GM18517 (cell line): ENCODE data around the gene LHX5.

Experiments used
- ATAC-seq: cut with Tn5 transposase; IDR thresholded peaks from one replicate; pipeline ENCODE4 v1.9.1; 2021; ENCODE audit warnings: mild to moderate bottlenecking, moderate library complexity; ENCODE audit not compliant: unreplicated experiment

LHX5 gene

DNA sequence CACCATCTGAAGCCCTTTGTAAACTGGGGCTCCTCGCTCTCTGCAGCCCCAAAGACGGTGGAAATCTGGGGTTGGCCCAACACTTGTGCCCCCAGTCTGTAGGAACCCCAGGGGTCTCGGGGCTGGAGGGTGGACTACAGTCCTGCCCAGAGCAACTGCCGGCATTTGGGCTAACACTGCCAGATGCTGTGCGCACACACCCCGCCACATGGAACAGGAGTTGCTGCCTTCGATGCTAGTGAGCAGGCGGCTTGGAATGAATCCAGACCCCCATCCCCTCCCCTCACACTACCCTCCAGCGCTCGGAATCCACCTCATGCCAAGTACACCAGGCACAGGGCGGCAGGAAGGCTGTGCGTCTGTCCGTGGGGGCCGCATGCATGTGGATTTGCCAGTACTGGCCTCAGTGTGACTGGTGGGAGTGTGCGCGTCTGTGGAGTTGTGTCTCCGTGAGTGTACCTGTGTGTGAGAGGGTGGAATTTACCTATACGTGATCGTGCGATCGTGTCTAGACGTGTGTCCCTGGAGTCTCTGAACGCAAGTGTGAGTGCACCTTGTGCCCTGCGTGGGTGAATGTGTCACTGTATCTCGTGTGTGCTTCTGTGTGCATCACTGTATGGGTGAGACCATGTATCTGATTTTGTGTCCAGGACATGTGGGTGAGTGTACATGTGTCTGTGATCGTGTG lies 5.1 kb downstream of the LHX5 start:
- ATAC-seq, result no peak

DNA sequence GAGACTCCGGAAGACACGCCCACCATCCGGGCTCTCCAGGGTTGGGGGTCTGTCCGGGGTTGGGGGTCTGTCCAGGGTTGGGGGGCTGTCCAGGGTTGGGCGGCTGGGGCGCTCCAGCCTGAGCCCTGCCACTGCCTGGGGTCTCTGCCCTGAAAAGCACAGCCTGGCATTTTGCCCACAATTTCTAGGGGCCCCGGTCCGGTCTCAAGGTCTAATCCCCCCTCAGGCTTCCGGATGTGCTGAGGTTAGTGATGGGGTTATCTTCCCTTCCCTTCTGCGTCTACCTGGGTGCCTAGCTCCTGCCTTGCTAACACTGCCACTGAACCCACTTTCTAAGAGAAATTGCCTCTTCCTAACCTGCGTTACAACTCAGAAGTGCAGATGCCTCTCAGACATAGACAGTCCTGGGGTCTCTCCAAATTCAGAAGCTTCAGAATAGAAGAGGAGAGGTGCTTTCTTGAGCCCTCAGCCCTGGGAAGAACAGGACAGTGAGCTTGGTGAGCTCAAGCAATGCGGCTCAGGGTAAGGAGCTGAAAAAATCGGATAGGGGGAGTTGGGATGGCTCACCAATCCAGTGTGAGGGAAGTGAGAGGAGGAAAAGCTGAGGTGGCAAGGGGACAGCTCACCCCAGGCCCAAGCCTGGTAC lies 5.7 kb downstream of the LHX5 start:
- no peak for ATAC-seq

DNA sequence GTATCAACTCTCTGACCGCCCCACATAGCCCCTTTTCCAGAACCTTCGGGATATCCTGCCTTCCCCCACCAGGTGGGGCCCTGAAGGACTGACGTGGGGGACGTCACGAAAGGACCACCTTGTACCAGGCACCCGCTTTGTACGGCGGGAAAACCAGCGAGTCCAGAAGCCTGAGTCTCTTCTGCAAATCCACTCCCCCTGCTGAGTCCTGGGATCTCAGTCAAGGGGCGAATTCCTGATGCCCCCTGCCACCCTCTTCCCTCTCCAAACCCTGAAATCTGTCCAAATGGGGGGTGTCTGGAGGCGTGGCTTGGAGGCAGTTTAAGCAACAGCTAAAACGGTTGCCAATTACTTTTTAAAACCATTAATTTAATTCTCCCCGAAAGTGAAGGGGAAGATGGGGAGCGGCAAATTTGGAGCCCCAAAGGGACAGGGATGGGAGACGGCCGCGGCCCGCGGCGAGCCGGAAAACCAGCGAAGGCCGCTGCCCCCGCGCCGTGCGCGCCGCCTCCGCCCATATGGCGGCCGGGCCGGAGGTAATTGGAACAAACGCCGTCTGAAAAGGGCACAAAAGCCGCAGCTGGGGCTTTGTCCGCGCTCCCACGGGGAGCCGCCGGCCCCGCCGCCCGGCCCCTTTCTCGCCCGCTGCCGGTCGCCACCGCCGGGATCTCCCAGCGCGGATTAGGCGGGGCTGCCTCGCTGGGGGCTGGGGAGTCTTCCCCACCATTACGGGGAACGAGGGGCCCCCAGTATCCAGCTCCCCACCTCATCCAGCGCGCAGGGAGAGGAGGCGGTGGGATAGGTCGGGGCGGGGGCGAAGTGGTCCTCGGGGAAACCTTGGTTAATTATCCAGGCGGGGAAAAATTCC lies 6.6 kb downstream of the LHX5 start:
- ATAC-seq, result no peak

- ATAC-seq, result no peak
These were observed 7.3 kb downstream of the LHX5 start for GRCh38 chr12:113464452-113464775.

DNA sequence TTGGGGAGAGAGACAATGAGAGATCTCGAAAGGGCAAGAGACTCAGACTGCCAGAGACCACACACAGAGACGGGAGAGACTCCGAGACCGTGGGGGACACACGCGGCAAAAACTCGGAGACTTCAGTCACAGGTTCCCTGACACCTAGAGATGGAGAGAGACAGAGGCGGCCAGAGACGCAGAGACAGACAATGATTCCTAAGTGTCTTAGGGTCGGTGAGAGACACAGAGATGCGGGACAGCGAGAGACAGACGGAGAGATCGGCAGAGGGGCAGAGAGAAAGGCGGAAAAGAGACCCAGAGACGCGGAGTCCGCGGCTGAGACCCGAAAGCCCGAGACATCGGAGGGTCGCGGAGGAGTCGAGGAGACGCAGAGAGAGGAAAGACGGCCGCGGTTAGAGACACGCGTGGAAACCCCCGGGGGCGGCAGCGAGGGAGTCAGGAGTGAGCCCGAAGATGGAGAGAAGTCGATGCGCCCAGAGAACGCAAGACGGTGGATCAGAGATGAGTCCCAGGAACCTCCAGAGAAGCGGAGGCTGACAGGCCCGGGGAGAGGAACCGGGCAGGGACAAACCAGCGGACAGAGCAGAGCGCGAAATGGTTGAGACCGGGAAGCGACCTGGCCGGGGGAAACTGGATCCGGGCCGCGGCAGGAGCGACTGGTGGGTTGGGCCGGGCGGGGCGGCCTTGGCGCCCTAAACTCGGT lies 7.8 kb downstream of the LHX5 start:
- ATAC-seq, result no peak

DNA sequence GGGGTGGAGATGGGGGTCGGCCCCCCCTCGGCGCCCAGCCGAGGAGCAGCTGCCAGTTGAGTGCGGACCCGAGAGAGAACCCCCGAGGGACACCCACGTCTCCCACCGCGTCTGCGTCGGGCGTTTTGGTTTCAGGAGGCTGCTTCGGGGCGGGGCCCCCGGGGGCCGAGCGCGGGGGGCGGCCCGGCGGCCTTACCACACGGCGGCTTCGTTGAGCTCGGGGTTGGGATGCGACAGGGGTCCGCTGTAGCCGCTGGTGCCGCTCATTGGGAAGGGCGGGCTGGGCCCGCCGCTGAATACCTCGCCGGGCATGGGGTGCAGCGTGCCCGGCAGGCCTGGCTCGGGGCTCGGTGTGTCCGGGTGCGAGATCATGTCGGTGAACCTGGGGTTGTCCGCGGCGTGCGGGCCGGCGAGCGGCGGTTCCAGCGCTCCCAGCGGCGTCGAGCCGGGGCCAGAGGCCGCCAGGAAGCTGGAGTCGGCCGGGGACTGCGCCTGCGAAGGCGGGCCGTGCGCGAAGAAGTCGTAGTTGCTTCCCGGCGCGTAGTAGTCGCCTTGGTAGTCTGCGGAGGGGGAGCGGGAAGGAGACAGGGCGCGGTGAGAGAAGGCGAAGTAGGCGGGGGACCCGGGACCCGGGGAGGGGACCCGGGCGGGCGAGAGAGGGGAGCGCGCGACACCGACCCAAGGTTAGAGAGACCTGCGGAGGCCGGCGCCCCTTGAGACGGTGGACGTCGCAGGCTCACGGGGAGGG lies 8.5 kb downstream of the LHX5 start:
- no peak for ATAC-seq

GRCh38 chr12:113462117-113462774 lies 9.4 kb downstream of the LHX5 start:
- no peak for ATAC-seq

GRCh38 chr12:113461666-113462065 lies 10.0 kb downstream of the LHX5 start:
- ATAC-seq, result no peak

DNA sequence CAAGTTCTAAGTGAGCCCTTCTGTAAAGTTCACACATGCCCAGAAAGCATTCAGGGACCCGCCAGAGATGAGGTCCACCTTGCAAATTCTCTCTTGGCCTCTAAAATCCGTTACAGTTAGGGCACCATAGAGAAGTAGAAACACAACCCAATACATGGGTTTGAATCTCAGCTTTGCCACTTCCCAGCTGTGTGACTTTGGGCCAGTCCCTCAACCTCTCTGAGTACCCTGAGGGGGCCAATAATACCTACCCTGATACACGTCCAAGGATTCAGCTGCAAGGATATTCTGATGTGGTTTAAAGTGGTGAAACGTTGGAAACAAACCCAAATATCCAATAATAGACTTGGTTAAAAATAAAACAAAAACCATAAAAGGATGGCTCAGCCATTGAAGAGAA lies 11.7 kb downstream of the LHX5 start:
- ATAC-seq, result no peak

GRCh38 chr12:113457710-113458109 lies 14.0 kb downstream of the LHX5 start:
- ATAC-seq, result no peak

GRCh38 chr12:113457185-113457584 lies 14.5 kb downstream of the LHX5 start:
- no peak for ATAC-seq

DNA sequence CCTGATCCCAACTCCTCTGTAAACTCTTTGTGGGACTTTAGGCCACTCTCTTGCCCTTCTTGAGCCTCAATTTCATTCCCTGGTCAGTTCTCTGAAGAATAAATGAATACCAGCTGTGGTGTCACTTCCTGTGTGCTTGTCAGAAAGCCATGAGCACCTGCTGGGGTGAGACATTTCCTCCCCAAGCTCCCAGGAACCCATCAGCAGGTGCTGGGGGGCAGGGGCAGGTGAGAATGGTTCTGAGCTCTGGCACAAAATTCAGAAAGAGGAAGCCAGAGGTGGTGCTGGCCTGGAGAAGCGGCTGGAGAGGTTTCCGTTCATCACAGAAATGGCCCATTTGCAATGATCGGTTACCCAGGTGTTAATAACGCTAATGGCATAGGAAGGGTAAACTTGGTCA lies 14.9 kb downstream of the LHX5 start:
- ATAC-seq, result no peak

- ATAC-seq, result no peak
These were observed 15.5 kb downstream of the LHX5 start for GRCh38 chr12:113456199-113456598.

DNA sequence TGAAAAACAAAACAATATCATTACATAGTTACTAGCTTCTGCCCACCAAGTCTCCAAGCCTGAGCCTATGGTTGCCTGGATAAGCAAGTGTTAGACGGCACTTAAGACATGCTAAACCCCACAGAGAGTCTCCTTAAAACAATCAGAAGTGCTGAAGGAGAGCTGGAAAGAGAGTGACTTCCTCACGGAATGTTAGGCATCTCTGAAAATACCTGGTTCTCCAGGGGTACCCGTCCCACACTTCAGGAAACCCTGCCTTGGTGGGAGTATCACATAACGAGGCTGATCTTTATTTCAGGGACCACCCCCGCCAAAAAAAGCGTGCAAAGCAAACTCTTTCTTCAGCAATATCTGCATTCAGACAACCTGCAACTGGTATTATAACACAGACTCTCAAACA lies 18.3 kb downstream of the LHX5 start:
- ATAC-seq, result no peak

- no peak for ATAC-seq
These were observed 19.2 kb downstream of the LHX5 start for GRCh38 chr12:113452458-113452857.

GRCh38 chr12:113449839-113450238 lies 21.8 kb downstream of the LHX5 start:
- no peak for ATAC-seq

DNA sequence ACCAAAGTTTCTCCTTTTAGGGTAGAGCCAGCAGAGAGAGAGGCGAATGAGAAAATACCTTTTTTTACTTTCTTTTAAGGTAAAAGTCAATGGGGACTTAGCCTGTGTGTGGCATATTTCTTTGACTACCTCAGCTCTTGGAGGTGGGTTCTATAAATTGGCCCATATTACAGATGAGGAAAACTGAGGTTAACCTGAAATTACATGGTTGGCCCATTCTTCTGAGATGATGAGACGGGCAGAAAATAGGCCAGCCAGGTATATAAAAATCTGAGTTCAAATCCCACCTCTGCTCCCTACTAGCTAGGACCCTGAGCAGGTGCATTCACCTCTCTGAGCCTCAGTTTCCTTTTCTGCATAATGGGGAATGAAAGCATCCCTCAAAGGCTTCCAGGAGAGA lies 22.4 kb downstream of the LHX5 start:
- no peak for ATAC-seq

GRCh38 chr12:113448873-113449272 lies 22.8 kb downstream of the LHX5 start:
- no peak for ATAC-seq

GRCh38 chr12:113445544-113446171 lies 26.0 kb downstream of the LHX5 start:
- no peak for ATAC-seq

- ATAC-seq, result no peak
These were observed 28.6 kb downstream of the LHX5 start for GRCh38 chr12:113443030-113443539.
